ENCODE data around the gene SMIM36.

The SMIM36 gene

GRCh38 chr17:55500103-55500502 lies 11.1 kb downstream of the SMIM36 start:
- Histone ChIP-seq H3K27ac (no peak overlapping the region), H3K4me3 (no peak overlapping the region)
- no peak for TF ChIP-seq CTCF (IDR thresholded peaks at IDR 0.05)
- DNase-seq (ENCODE audit: low spot score), result no peak

- H3K27ac ChIP-seq, result no peak overlapping the region
- no peak for TF ChIP-seq CTCF (IDR thresholded peaks at IDR 0.05)
- H3K4me3 ChIP-seq, result no peak overlapping the region
- no peak for DNase-seq (ENCODE audit: low spot score)
Observed at GRCh38 chr17:55496094-55496881, 15.0 kb downstream of the SMIM36 start.

GRCh38 chr17:55495239-55495638 lies 16.0 kb downstream of the SMIM36 start:
- no peak for DNase-seq (ENCODE audit: low spot score)
- H3K4me3 ChIP-seq, result no peak overlapping the region
- no peak for TF ChIP-seq CTCF (IDR thresholded peaks at IDR 0.05)
- H3K27ac ChIP-seq, result no peak overlapping the region

GRCh38 chr17:55492781-55493341 lies 18.4 kb downstream of the SMIM36 start:
- H3K4me3 ChIP-seq, result no peak overlapping the region
- H3K27ac ChIP-seq, result no peak overlapping the region
- DNase-seq (ENCODE audit: low spot score), result no peak
- TF ChIP-seq CTCF (IDR thresholded peaks at IDR 0.05), result no peak

- no peak for DNase-seq (ENCODE audit: low spot score)
- TF ChIP-seq CTCF (IDR thresholded peaks at IDR 0.05), result no peak
- Histone ChIP-seq H3K27ac (no peak overlapping the region), H3K4me3 (no peak overlapping the region)
Observed at GRCh38 chr17:55490376-55490775, 20.9 kb downstream of the SMIM36 start.

GRCh38 chr17:55487695-55488432 lies 23.4 kb downstream of the SMIM36 start:
- no peak overlapping the region for H3K4me3 ChIP-seq
- TF ChIP-seq CTCF (IDR thresholded peaks at IDR 0.05), result no peak
- no peak overlapping the region for H3K27ac ChIP-seq
- no peak for DNase-seq (ENCODE audit: low spot score)
